ENCODE measurements around the gene ZSCAN22. TPM values are rescaled to one million over a fixed set of nuclear protein-coding genes. Genes with fewer than 3 reads are reported as not detected.

Gene ZSCAN22
- total RNA-seq, 1 experiment from 2014 or later: 4.6 TPM

DNA sequence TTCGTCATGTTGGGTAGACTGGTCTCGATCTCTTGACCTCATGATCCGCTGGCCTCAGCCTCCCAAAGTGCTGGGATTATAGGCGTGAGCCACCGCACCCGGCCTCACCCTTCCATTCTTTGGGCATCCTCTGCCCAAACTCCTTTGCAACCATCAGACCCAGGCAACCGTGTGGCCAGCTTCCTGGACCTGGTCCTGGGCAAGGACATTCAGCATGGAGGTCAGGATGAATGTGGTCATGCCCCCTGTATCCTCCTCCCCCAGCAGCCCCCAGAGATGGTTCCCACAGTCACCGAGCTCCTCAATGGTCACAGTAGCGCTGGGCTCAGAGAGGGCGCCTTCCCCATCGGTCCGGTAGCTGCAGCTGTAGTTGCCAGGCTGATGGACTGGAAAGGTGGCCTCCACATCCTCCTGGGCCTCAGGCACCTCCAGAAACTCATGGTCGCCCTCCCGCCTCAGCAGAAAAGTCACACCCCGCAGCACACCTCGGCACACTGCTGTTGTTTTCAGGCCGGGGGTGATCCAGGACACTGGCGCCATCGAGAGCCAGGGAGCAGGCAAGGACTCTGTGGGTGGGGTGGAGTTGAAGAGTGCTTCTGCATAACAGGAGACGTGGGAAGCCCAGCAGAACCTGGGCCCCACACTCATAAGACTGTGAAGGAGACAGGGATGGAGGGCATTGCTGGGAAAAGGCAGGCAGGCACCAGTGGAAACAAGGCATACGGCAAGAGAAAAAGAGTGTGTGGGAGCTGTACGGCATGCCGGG is 25.4 kb downstream of the ZSCAN22 start:
- ChIA-PET CTCF (no interaction called here), POLR2A (interaction anchor here (1.4 kb wide), 1 partner anchor 10 kb away, joined by 7 read pairs; the partner anchor contains the start of gene ZNF497)
- ATAC-seq: no peak

DNA sequence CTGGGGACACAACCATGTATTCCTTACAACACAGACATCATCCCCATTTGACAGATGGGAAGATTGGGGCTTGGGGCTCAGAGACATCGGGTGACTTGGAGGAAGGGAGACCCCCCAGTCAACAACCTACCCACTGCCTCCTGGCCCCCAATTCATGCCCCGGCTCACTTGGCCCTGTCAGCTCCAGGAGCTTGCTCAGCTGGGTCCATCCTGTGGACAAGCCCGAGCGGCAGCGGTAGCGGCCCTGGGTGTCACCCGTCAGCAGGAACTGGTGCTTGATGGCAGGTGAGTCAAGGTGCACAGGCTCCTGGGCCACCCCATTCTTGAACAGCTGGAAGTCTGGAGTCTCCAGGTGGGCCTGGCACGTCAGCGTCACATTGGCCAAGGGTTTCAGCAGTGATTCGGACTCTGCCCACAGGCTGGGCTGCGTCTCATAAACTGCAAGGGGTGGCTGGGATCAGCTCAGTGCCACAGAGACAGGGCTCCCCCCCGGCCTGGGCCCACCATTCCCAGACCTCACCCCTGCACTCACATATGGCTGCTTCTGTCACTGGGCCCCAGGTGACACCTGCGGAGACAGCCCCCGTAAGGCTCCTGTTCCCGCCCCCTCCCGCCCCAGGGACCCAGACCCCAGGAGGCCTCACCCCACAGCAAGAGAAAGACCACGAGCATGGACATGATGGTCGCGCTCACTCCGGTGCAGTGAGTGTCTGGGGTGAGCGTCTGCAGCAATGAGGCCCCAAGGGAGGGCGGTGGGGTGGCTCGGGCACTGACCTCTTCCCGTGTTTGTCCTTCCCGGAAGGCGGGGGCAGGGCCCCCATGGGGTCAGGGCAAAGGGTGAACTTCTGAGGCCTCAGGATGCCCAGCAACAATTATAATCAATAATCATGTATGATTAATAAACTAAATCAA is 26.2 kb downstream of the ZSCAN22 start, which contains the start of gene A1BG:
Gene A1BG (minus strand): TSS at position 733 of the 912 bp plus-strand sequence. CDS start 55 bp downstream, at position 678.
- ChIA-PET POLR2A (interaction anchor here (1.4 to 1.9 kb wide), 2 partner anchors 9 kb away, joined by 6 to 7 read pairs; partner anchors contain the start of gene ZNF497), RAD21 (ENCODE audit: low non-redundant PET in 1 of 2, low total read pairs in 2 of 2, uncharacterized antibody in 2 of 2, unreplicated experiment in 2 of 2) (no interaction called here)
- no peaks in the 10 kb centered on the region for H3K27me3 ChIP-seq (ENCODE audit: insufficient read depth, low read length)

More for the DNA sequence above, 25.4 kb downstream of the ZSCAN22 start:
- Histone ChIP-seq H4K20me1 (ENCODE audit: insufficient read depth) (no peaks in the 10 kb centered on the region), H3K27me3 (ENCODE audit: insufficient read depth, low read length) (no peaks in the 10 kb centered on the region), H3K9me2 (ENCODE audit: insufficient read depth) (no peaks in the 10 kb centered on the region), H3K36me3 (ENCODE audit: control insufficient read depth in 1 of 2, insufficient read depth in 2 of 2, low read length in 2 of 2) (no peaks in the 10 kb centered on the region), H3K4me1 (ENCODE audit: control insufficient read depth in 1 of 2, insufficient read depth in 2 of 2, low read length in 2 of 2) (no peaks in the 10 kb centered on the region), H3K4me2 (ENCODE audit: low read length) (no peak overlapping the region), H3K79me2 (ENCODE audit: insufficient read depth, low read length) (no peaks in the 10 kb centered on the region), H3K4me3 (replicated peaks in 1 of 2; ENCODE audit: low read depth in 1 of 2, low read length in 2 of 2) (no peak overlapping the region), H3K27ac (ENCODE audit: low read depth, low read length) (no peak overlapping the region), H3K9me3 (ENCODE audit: control insufficient read depth in 1 of 2, insufficient read depth in 1 of 2, low read depth in 1 of 2, low read length in 2 of 2) (no peaks in the 10 kb centered on the region), H2AFZ (ENCODE audit: low read depth, low read length, poor library complexity, severe bottlenecking) (no peak overlapping the region), H3K9ac (ENCODE audit: low read length) (no peak overlapping the region)
- TF ChIP-seq EGR1 (IDR thresholded peaks at IDR 0.05; ENCODE audit: low read depth) (no peak), ELF1 (IDR thresholded peaks at IDR 0.05; ENCODE audit: borderline replicate concordance, low read depth) (no peak), POLR2AphosphoS5 (IDR thresholded peaks at IDR 0.05; ENCODE audit: low read depth, low read length) (no peak), TCF7L2 (IDR thresholded peaks at IDR 0.05; ENCODE audit: borderline replicate concordance, extremely low read depth, insufficient read depth, insufficient read length) (no peak), JUND (IDR thresholded peaks at IDR 0.05) (no peak), ZNF274 (IDR thresholded peaks at IDR 0.05; ENCODE audit: low read depth, low read length) (no peak)
- BruUV-seq (replicated peaks): no TSS peak
- RAD21 ChIA-PET (ENCODE audit: low non-redundant PET in 1 of 2, low total read pairs in 2 of 2, uncharacterized antibody in 2 of 2, unreplicated experiment in 2 of 2): interaction anchor here in 1 of 2 experiments (0.5 kb wide), 1 partner anchor 133 kb away, joined by 3 read pairs; no protein-coding TSS in a partner anchor
- intact Hi-C loops (cut with micrococcal nuclease): no loop called here
- DNase-seq (ENCODE audit: low read depth, low spot score): no peak

More for the DNA sequence above, 26.2 kb downstream of the ZSCAN22 start, which contains the start of gene A1BG:
- CTCF ChIA-PET: no interaction called here
- intact Hi-C loops (cut with micrococcal nuclease): no loop called here
- TF ChIP-seq EZH2phosphoT487 (IDR thresholded peaks at IDR 0.05; ENCODE audit: borderline replicate concordance): no peak
- TF ChIP-seq, protein P1, sequence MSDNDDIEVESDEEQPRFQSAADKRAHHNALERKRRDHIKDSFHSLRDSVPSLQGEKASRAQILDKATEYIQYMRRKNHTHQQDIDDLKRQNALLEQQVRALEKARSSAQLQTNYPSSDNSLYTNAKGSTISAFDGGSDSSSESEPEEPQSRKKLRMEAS (IDR thresholded peaks at IDR 0.05): no peak
- TF ChIP-seq, protein P2, sequence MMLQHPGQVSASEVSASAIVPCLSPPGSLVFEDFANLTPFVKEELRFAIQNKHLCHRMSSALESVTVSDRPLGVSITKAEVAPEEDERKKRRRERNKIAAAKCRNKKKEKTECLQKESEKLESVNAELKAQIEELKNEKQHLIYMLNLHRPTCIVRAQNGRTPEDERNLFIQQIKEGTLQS (IDR thresholded peaks at IDR 0.05): no peak
- no peak for TF ChIP-seq POLR2AphosphoS5 (IDR thresholded peaks at IDR 0.05; ENCODE audit: low read depth, low read length)
- no peak for TF ChIP-seq POLR2A (IDR thresholded peaks at IDR 0.05; ENCODE audit: borderline replicate concordance, extremely low read depth, insufficient read depth, insufficient read length)
- TF ChIP-seq SIN3A (IDR thresholded peaks at IDR 0.05; ENCODE audit: low read depth): no peak
- no peak for TF ChIP-seq CEBPB (IDR thresholded peaks at IDR 0.05; ENCODE audit: low read depth)
- TF ChIP-seq EGR1 (IDR thresholded peaks at IDR 0.05; ENCODE audit: low read depth): no peak
- TF ChIP-seq EZH2 (IDR thresholded peaks at IDR 0.05): no peak
- no peak for TF ChIP-seq SP1 (IDR thresholded peaks at IDR 0.05; ENCODE audit: low read depth)
- TF ChIP-seq ZNF274 (IDR thresholded peaks at IDR 0.05; ENCODE audit: low read depth, low read length): no peak
- TF ChIP-seq FOSL1 (IDR thresholded peaks at IDR 0.05; ENCODE audit: low read depth): no peak
- TF ChIP-seq YY1 (IDR thresholded peaks at IDR 0.05; ENCODE audit: extremely low read depth, insufficient replicate concordance, low read depth, low read length): no peak
- no peak for TF ChIP-seq TCF7L2 (IDR thresholded peaks at IDR 0.05; ENCODE audit: borderline replicate concordance, extremely low read depth, insufficient read depth, insufficient read length)
- no peak for TF ChIP-seq SRF (IDR thresholded peaks at IDR 0.05; ENCODE audit: low read depth)
- no peak for TF ChIP-seq CBX3 (IDR thresholded peaks at IDR 0.05; ENCODE audit: low read depth)
- no peaks in the 10 kb centered on the region for H3K9me3 ChIP-seq (ENCODE audit: control insufficient read depth in 1 of 2, insufficient read depth in 1 of 2, low read depth in 1 of 2, low read length in 2 of 2)
- no peak within 1 kb of the TSS for H2AFZ ChIP-seq (ENCODE audit: low read depth, low read length, poor library complexity, severe bottlenecking)
- no peak within 1 kb of the TSS for H3K4me3 ChIP-seq (replicated peaks in 1 of 2; ENCODE audit: low read depth in 1 of 2, low read length in 2 of 2)
- no peaks in the 10 kb centered on the region for H3K9me2 ChIP-seq (ENCODE audit: insufficient read depth)
- BruUV-seq (replicated peaks): no TSS peak
- no peaks in the 10 kb centered on the region for H3K79me2 ChIP-seq (ENCODE audit: insufficient read depth, low read length)
- ATAC-seq (no peak), DNase-seq (ENCODE audit: low read depth, low spot score) (no peak)
- H3K27ac ChIP-seq (ENCODE audit: low read depth, low read length): no peak within 1 kb of the TSS
- no peaks in the 10 kb centered on the region for H3K36me3 ChIP-seq (ENCODE audit: control insufficient read depth in 1 of 2, insufficient read depth in 2 of 2, low read length in 2 of 2)
- no peaks in the 10 kb centered on the region for H3K4me1 ChIP-seq (ENCODE audit: control insufficient read depth in 1 of 2, insufficient read depth in 2 of 2, low read length in 2 of 2)
- no peak within 1 kb of the TSS for H3K9ac ChIP-seq (ENCODE audit: low read length)
- no peak within 1 kb of the TSS for H3K4me2 ChIP-seq (ENCODE audit: low read length)
- no peaks in the 10 kb centered on the region for H4K20me1 ChIP-seq (ENCODE audit: insufficient read depth)
